Measurements from ENCODE around the gene SWT1.
"Not testable (repeated sequence)": the region's sequence is repeated elsewhere in the genome, so short reads cannot be mapped to it uniquely, and the experiment has no call there.

SWT1 gene

GRCh38 chr1:185193756-185194155, 36.8 kb downstream of the SWT1 start:
- no peak for DNase-seq

- not testable (repeated sequence) for DNase-seq
Measured at GRCh38 chr1:185198712-185199111, 41.7 kb downstream of the SWT1 start.

GRCh38 chr1:185200889-185201288, 43.9 kb downstream of the SWT1 start:
- DNase-seq: no peak

GRCh38 chr1:185207170-185207569, 50.2 kb downstream of the SWT1 start:
- no peak for DNase-seq

GRCh38 chr1:185207980-185208602, 51.1 kb downstream of the SWT1 start:
- DNase-seq: no peak

- DNase-seq: no peak
Measured at GRCh38 chr1:185208626-185209180, 51.7 kb downstream of the SWT1 start.

GRCh38 chr1:185209357-185209756, 52.4 kb downstream of the SWT1 start:
- DNase-seq: not testable (repeated sequence)

GRCh38 chr1:185213091-185213490, 56.1 kb downstream of the SWT1 start:
- no peak for DNase-seq

GRCh38 chr1:185215911-185216310, 58.9 kb downstream of the SWT1 start:
- DNase-seq: no peak

- DNase-seq: no peak
Measured at GRCh38 chr1:185224132-185224531, 67.2 kb downstream of the SWT1 start.

GRCh38 chr1:185227161-185227560, 70.2 kb downstream of the SWT1 start:
- no peak for DNase-seq

- no peak for DNase-seq
Measured at GRCh38 chr1:185228979-185229378, 72.0 kb downstream of the SWT1 start.

GRCh38 chr1:185229981-185230380, 73.0 kb downstream of the SWT1 start:
- no peak for DNase-seq

GRCh38 chr1:185232874-185233273, 75.9 kb downstream of the SWT1 start:
- no peak for DNase-seq

GRCh38 chr1:185234183-185234582, 77.2 kb downstream of the SWT1 start:
- DNase-seq: not testable (repeated sequence)

GRCh38 chr1:185237176-185237575, 80.2 kb downstream of the SWT1 start:
- not testable (repeated sequence) for DNase-seq

GRCh38 chr1:185237661-185238060, 80.7 kb downstream of the SWT1 start:
- DNase-seq: no peak

- peak; percentile 30 to 39 for DNase-seq
Measured at GRCh38 chr1:185238447-185238846, 81.5 kb downstream of the SWT1 start.

GRCh38 chr1:185239861-185240260, 82.9 kb downstream of the SWT1 start:
- DNase-seq: no peak

GRCh38 chr1:185241127-185241526, 84.2 kb downstream of the SWT1 start:
- no peak for DNase-seq

GRCh38 chr1:185244015-185244747, 87.2 kb downstream of the SWT1 start:
- no peak for DNase-seq

- DNase-seq: no peak
Measured at GRCh38 chr1:185245466-185245865, 88.5 kb downstream of the SWT1 start.

GRCh38 chr1:185249563-185249962, 92.6 kb downstream of the SWT1 start:
- DNase-seq: no peak

- no peak for DNase-seq
Measured at GRCh38 chr1:185250063-185250462, 93.1 kb downstream of the SWT1 start.
